ENCODE measurements around the gene RFWD3.

DNA sequence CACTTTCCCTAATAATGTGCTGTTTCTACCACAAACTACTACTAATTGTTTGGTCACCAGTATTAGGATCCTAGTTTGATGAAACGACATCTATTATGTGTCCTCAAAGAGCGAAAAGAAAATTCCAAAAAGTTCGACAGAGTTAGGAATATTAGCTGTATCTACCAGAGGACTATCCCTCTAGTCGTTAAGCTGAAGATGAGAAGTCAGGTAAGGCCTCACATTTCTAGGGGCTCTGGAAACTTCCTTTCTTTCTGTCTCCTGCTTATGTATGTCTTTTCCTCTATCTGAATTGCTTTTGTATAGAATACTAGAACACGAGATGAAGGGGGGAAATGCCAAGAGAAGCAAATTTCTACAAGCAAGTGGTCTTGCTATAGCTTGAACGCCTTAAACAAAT lies 61.3 kb downstream of the RFWD3 start:
- no peak for TF ChIP-seq ZNF274 (IDR thresholded peaks at IDR 0.05; ENCODE audit: low read depth, low read length)
- TF ChIP-seq YY1 (IDR thresholded peaks at IDR 0.05; ENCODE audit: insufficient read depth, insufficient read length), result no peak
